GM08714 (cell line): ENCODE data around the gene PRICKLE1.

Experiments
- H3K4me3 ChIP-seq: fragments of 200-500 bp; sonication (Bioruptor generic); 2 replicates; pipeline ENCODE4 v1.5.1; 2014; ENCODE audit warnings: mild to moderate bottlenecking, low read length, inconsistent platforms
- ZNF274 ChIP-seq: IDR thresholded peaks from 2 replicates; pipeline ENCODE4 v1.6.1; 2012; ENCODE audit warnings: mild to moderate bottlenecking, low read depth, low read length

The PRICKLE1 gene

DNA sequence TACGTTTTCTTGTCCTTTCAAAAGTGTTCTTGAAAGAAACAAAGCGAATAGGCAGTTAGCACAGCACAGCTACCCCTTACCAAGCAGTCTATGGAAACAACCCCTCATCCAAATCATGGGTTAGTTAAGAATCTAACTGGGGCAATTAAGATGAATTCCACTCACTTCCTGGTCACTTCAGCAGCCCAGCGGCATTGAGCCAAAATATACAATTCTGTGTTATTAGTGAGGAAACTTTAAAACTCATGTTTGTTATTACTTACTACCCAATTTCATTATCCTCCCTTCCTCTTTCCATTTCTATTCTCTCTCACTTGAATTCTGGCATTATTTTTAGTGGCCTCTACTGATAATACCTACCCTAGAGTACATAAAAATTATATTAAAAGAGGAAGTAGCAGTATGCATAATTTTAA is 142.2 kb downstream of the PRICKLE1 start:
- no peak overlapping the region for H3K4me3 ChIP-seq
- TF ChIP-seq ZNF274: no peak

GRCh38 chr12:42446761-42447160 is 142.8 kb downstream of the PRICKLE1 start:
- no peak overlapping the region for H3K4me3 ChIP-seq
- TF ChIP-seq ZNF274: no peak

DNA sequence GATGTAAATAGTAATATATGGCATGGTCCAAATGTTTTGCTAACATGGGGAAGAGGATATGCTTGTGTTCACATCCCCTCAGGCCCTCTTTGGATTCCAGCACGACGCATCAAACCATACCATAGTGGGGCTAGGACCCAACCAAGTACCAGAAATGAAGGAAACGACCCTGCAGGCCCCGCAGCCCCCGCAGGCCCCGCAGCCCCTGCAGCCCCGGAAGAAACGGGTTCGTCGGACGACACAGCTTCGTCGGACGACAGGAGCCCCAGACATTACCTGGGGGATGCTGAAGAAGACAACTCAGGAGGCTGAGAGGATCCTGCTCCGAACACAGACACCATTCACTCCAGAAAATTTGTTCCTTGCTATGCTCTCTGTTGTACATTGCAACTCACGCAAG is 143.7 kb downstream of the PRICKLE1 start:
- H3K4me3 ChIP-seq: no peak overlapping the region
- TF ChIP-seq ZNF274: no peak

DNA sequence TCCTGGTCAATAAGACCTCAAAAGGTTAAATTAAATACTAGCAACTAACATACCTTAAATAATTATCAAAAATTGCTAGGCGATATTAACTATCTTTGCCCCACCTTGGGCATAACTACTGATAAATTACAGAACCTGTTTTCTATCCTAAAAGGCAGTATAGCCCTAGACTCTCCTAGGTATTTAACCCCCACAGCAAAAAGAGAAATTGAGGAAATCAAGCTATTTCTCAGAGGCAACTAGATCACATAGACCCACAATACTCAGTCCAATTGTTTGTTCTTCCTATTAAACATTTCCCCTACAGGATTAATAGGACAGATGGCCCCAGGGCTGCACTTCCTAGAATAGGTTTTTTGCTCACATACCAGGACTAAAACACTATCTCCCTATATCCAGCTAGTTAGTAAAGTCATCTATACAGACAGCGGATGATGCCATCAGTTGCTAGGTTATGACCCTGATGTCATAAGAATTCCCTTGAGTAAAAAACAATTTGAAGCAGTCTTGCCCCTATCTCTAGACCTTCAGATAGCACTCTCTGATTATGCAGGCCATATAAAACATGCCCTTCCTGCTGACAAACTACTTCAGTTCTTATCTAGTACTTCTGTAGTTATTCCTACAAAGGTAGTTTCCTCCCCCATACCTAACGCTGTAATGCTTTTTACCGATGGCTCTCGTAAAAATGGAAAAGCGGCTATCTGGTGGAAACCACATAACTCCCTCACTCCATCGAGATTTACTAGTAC is 145.2 kb downstream of the PRICKLE1 start:
- no peak for TF ChIP-seq ZNF274
- H3K4me3 ChIP-seq: no peak overlapping the region

- H3K4me3 ChIP-seq: no peak overlapping the region
- no peak for TF ChIP-seq ZNF274
These were observed 146.7 kb downstream of the PRICKLE1 start for GRCh38 chr12:42442888-42443287.

- no peak for TF ChIP-seq ZNF274
- H3K4me3 ChIP-seq: no peak overlapping the region
These were observed 147.2 kb downstream of the PRICKLE1 start for GRCh38 chr12:42442311-42442759.

- no peak overlapping the region for H3K4me3 ChIP-seq
- TF ChIP-seq ZNF274: no peak
These were observed 148.9 kb downstream of the PRICKLE1 start for GRCh38 chr12:42440608-42441007.

DNA sequence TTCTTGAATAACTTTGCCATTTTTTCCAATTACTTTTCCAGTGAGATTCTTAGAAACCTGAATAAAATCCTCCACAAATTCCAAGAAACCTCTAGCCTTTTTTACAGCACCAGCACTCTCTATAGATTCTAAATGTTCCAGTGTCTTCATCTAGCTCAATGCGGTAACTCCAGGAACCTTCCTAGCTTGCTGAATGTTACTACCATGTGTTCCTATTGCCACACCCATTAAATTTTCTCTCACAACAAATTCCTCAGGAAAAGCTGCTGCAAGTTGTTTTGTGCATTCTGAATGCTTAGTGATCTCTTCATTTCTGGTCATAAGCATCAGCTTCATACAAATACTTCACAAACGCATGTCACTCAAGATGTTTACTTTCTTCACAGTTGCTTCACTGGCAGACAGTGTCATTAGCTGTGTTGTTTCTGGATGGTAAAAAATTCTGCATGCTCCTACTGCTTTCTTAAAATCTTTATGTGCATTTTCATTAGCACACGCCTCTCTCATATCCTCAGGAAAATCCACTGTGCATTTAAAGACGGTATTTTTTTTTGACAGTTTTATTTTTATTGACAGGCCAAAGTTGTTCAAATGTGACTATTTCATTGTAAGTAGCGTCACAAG is 156.9 kb downstream of the PRICKLE1 start:
- no peak overlapping the region for H3K4me3 ChIP-seq
- TF ChIP-seq ZNF274: no peak

- TF ChIP-seq ZNF274: no peak
- H3K4me3 ChIP-seq: no peak overlapping the region
These were observed 160.7 kb downstream of the PRICKLE1 start for GRCh38 chr12:42428850-42429249.

DNA sequence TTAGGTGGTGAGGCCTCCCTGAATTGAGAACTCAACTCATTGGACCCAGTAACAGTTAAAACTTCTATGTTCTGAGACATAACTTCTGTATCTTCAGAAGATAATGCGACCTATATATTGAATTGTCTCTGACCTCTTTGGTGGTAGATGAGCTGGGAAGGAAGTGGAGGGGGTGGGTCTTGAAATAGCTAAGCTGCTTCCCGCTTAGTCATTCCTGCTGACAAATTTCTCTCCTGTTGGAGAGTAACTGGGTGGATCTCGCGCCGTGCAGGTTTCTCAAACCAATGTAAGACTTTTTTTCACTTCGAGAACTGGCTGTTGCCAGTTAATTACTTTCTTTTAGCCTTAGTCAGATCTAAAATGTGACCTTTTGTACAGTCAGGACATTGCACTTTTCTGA is 162.8 kb downstream of the PRICKLE1 start:
- no peak overlapping the region for H3K4me3 ChIP-seq
- TF ChIP-seq ZNF274: no peak

DNA sequence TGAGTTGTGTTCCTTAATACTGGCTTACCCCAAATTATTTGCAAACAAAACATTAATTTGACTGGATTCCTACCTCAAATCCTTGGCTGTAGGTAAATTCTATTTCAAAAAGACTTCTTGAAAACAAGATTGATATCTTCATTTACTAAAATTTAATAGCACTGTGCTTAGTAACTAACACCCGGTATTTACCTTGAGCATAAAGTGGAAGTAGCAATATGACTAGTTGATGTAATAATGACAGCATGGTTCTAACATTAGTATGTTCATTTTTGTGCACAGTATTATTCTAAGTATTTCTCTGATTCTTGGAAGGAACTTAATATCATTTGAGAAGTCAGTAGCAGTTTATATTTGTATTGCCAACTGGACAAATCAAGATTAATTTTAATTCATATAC is 166.8 kb downstream of the PRICKLE1 start:
- TF ChIP-seq ZNF274: no peak

GRCh38 chr12:42421844-42422779 is 167.4 kb downstream of the PRICKLE1 start:
- no peak overlapping the region for H3K4me3 ChIP-seq
- no peak for TF ChIP-seq ZNF274

More for the DNA sequence above, 166.8 kb downstream of the PRICKLE1 start:
- H3K4me3 ChIP-seq: no peak overlapping the region

DNA sequence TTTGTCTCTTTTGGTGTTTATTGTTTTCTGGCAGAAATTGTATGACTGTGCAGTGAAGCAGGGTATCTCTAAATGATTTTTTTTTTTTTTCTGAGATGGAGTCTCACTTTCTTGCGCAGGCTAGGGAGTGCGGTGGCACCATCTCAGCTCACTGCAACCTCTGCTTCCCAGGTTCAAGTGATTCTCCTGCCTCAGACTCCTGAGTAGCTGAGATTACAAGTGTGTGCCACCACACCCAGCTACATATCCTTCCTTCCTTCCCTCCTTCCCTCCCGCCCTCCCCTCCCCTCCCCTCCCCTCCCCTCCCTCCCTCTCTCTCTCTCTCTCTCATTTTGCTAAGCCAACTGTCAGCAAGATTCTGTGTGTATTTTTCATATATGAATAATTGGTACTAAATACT is 169.2 kb downstream of the PRICKLE1 start:
- no peak overlapping the region for H3K4me3 ChIP-seq
- no peak for TF ChIP-seq ZNF274

GRCh38 chr12:42410340-42410739 is 179.2 kb downstream of the PRICKLE1 start:
- no peak for TF ChIP-seq ZNF274
- no peak overlapping the region for H3K4me3 ChIP-seq
